ENCODE measurements around the gene FAM156B. TPM values are rescaled to one million over a fixed set of nuclear protein-coding genes. Genes with fewer than 3 reads are reported as not detected.
"Not testable (repeated sequence)": the region's sequence is repeated elsewhere in the genome, so short reads cannot be mapped to it uniquely, and the experiment has no call there.

The FAM156B gene
- 3.6 and 7.6 TPM in 2 replicates for total RNA-seq

DNA sequence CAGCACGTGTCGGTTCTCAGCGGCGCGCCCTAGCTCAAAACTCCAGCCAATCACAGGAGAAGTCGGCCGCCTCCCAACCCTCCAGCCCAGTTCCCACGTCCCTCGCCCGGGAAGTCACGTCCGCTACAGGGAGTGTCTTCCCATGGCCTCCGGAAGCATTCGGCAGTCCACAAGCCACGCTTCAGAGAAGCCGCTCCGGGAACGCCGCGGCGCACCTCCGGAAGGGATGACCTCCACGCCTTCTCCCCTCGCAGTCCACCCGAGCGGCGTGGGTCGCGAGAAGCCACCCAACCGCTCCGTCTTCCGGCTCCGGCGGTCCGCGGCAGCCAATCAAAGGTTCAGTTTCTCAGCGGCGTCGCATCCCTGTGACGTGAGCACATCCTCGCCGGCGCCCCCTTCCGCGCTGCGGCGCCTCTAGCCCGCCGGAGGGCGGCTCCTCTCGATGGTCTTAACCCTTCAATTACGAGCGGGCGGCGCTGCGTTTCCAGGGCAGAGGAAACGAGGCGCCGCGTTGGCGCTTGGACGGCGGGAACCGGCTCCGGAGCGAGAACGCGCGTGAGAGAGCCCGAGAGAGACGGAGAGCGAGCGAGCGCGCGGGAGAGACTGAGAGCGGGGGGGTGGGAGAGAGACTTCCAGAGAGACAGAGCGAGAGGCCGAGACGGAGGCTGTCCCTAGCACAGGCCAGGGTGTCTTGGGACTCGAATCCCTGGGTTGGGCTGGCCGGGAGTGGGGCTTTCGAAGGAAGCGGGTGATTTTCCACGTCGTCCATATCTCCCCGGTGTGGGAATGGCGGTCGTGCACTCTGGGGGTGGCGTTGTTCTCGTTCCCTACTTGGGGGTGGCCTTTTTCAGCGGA lies at the start of gene FAM156B:
TSS of gene FAM156B (plus strand) at position 476 of the 855 bp plus-strand sequence. CDS start 9,896 bp downstream, outside the sequence.
- DNase-seq (ENCODE audit: low read depth in 2 of 2): not testable (repeated sequence)

GRCh38 chrX:52852110-52852860 lies 44.8 kb upstream of the FAM156B start:
- no peak for DNase-seq (ENCODE audit: low read depth in 2 of 2)

DNA sequence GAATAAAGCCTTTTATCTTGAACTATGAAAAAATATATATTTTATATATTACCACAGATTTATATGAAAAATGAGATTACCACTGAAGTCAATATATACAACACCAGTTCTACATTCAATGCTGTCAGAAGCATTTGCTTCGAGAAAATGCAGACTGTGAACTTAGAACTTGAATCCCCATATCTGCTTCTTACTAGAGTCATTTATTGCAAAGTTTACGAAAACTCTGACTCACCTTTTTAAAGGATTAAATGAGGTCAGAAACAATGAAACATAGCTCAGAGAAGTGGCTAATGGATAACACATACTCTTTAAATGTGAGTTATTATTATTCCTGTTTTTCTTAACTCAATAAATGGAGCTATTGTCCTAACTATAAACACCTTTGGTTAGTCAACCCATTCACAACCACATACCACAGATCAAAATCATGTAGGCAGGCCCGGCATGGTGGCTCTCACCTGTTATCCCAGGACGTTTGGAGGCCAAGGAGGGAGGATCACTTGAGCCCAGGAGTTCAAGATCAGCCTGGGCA lies 40.1 kb upstream of the FAM156B start:
- not testable (repeated sequence) for DNase-seq (ENCODE audit: low read depth in 2 of 2)

DNA sequence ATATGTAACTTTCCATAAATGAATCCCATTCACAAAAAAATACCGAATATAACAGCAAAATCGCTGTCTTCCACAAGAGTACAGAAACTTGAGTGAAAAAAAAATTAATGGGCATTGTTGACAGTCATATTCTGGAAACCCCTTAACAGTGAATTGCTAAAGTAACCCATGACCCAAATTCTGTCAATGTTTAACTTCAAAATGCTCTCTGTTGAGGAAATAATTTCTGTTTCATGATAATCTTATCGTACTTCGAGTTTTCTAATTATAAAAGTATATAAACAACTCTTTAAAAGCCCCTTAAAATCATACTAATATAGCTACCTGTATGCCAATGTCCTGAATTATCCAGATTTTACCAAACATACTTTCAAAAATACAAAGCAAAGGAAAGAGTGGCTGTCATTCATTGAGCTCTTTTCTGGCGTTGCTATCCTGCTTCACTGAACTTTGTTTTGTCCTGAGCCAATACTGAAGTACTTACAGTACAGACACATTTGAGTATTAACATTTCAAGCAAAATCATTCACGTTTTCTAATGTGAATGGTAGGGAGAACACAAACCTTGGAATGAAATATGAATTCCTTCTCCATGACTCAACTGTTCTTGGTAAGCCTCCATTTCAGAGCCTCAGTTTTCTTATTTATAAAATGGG lies 31.7 kb upstream of the FAM156B start:
- DNase-seq (ENCODE audit: low read depth in 2 of 2): no peak

GRCh38 chrX:52867610-52868348 lies 29.4 kb upstream of the FAM156B start, which contains the start of gene XAGE3:
TSS of gene XAGE3 (minus strand) at chrX:52868083. CDS start at chrX:52867133, 950 bp downstream.
- DNase-seq (ENCODE audit: low read depth in 2 of 2): no peak

DNA sequence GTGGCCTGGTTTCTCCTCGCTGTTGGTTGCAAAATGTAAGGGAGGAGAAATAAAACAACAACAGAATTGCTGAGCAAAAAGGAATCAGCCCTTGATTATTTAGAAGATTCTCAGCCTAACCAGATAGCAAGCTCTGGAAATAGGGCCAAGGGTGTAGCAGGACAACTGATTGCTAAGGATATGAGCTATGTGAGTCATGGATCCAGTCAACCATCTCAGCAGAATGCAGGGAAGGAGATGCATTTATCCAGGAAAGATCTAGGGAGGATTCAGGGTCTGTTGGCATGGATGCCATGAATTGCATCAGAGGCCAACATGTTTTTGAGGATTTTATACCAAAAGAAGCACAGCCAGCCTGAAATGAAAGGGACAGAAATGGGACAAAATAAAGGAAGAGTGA lies 27.1 kb upstream of the FAM156B start:
- no peak for DNase-seq (ENCODE audit: low read depth in 2 of 2)

DNA sequence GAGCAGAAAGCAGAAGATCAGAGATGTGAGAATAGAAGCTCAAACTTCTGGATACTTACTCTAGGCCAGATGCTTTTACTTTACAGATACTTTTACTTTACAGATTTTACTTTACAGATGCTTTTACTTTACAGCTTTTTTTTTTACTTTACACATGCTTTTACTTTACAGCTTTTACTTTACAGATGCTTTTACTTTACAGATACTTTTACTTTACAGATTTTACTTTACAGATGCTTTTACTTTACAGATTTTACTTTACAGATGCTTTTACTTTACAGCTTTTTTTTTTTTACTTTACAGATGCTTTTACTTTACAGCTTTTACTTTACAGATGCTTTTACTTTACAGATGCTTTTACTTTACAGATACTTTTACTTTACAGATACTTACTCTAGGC lies 23.3 kb upstream of the FAM156B start:
- not testable (repeated sequence) for DNase-seq (ENCODE audit: low read depth in 2 of 2)

GRCh38 chrX:52874661-52875060 lies 22.5 kb upstream of the FAM156B start:
- no peak for DNase-seq (ENCODE audit: low read depth in 2 of 2)

DNA sequence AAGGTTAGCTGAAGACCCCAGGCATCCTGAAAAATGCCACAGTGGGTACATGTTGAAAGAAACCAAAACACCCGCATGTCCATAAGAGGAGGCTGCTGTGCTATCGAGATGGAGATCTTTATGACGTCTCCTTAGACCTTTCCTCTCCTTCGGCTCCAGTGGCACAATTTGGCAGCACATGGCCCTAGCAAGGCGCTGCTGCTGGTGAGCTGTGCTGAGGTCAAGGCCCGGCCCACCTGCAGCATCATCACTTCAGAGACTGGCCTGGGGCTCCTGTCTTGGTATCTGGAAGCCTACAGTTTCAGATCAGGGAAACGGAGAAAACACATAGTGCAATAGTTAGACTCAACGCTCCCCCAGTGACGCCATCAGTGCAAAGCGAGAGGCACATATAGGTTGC lies 21.7 kb upstream of the FAM156B start:
- DNase-seq (ENCODE audit: low read depth in 2 of 2): not testable (repeated sequence)

DNA sequence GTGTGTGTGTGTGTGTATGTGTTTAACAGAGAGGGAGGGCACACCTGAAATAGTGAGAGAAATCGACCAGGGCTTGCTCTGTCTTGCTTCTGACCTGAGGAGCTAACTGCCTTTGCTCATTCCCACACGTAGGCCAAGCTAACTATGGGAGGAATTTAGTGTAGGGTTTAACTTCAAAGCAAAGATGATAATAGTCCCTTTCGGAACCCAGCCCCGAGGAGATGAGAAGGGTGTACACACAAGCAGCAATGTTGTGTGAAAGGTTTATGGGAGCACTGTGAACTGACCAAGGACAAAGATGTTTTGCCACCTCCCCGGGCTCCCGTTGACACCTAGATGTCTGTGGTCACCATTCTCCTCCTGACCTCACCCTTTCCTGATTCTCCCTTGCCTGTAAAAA lies 20.7 kb upstream of the FAM156B start:
- not testable (repeated sequence) for DNase-seq (ENCODE audit: low read depth in 2 of 2)

DNA sequence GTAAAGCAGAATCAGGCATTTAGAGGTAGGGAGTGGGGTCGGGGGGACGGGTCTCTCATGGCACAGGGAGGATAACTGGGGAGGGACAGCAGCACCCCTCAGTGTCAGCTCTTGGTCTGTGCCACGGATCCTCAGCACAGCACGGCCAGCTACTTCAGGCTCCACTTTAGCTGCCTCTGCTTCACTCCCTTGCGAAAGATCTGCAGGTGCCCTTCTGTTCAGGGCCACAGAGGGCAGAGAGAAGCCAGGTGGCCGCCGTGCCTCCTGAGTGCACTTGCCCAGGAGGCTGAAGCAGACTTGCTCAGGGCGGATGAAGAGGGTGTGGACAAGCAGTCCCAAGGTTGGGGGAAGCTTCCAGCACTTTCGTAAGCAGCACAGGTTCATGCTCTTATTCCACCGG lies 9.7 kb upstream of the FAM156B start:
- DNase-seq (ENCODE audit: low read depth in 2 of 2): not testable (repeated sequence)

DNA sequence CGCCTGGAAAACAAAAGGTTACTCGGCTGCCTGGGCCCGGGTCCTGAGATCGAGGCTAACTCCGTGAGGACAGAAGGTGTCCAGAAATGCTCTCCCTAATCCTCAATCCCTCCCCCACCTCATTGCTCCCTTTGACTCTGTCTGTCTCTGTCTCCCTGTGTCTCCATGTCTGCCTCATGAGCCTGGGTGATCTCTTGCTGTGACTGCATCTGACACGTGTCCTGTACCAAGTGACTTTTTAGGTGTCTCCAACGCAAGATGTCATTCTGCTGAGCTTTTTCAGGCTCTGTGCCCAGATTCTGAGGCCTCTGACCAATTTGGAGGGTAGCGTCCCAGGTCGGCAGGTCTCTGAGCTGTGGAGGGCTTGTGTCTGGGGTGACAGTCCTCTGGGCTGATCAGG lies 9.0 kb upstream of the FAM156B start:
- not testable (repeated sequence) for DNase-seq (ENCODE audit: low read depth in 2 of 2)

DNA sequence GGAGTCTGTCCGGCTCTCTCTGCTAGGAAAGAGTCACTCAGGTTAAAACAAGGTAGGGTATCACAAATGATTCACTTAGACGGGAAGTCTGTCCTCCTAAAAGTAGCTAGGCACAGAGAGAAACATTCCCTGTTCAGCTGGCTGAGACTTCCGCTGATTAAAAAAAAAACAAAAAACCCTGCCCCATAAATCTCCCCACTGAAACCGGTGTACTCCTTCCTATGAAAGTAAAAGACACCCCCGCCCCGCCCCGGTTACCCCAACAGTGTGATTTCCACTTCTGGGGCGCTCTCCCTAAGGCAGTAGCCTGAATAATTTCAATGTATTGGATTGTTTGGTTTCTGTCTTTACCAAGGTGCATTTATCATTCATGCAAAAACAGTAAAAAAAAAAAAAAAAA lies 692 bp upstream of the FAM156B start:
- DNase-seq (ENCODE audit: low read depth in 2 of 2): not testable (repeated sequence)

- DNase-seq (ENCODE audit: low read depth in 2 of 2): not testable (repeated sequence)
These were observed 8.4 kb downstream of the FAM156B start for GRCh38 chrX:52905531-52905930.

GRCh38 chrX:52906072-52906471 lies 8.9 kb downstream of the FAM156B start:
- DNase-seq (ENCODE audit: low read depth in 2 of 2): not testable (repeated sequence)

DNA sequence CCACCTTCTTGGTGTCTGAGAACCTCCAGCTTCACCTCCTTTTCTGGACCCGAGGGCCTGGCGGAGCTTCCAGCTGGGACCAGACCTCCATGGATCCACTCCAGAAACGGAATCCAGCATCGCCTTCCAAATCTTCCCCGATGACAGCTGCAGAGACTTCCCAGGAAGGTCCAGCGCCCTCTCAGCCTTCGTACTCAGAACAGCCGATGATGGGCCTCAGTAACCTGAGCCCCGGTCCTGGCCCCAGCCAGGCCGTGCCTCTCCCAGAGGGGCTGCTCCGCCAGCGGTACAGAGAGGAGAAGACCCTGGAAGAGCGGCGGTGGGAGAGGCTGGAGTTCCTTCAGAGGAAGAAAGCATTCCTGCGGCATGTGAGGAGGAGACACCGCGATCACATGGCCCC lies 10.0 kb downstream of the FAM156B start:
- not testable (repeated sequence) for DNase-seq (ENCODE audit: low read depth in 2 of 2)

DNA sequence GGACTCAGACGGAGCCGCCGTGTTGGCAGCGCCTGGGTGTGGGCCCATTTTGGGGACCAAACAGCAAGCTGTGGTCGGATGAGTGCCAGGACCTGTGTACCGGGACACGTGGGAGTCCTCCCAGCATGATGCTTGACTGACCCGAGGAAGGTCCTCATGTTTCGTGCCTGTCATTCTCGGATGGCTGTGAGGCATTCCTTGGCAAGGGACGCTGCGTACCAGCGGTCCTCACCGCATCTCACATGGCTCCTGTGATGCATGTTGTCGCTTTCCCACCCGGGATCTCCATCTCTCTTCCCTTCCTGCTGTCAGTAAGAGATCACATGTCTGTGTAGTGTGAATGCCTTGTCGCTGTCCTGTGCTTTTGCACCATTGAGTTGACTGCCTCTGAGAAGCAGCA lies 10.8 kb downstream of the FAM156B start:
- DNase-seq (ENCODE audit: low read depth in 2 of 2): not testable (repeated sequence)

GRCh38 chrX:52909313-52909969 lies 12.3 kb downstream of the FAM156B start:
- DNase-seq (ENCODE audit: low read depth in 2 of 2): not testable (repeated sequence)

DNA sequence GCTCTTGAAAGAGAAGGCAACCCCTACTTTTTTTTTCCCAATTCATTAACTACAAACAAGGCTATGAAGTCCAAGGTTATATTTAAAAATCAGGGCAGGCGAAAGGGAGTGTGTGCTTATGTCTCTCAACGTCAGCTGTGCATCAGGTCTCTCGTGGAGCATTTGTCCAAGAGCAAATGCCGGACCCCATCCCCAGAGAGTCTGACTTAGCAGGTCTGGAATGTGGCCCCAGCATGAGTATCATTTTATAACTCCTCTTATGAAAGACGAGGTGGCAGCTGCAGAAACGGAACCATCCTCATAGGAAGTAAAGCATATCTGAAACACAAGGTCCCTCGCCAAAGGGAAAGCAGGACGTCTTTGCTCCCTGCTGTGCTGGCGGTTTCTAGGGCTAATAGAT lies 16.6 kb downstream of the FAM156B start:
- not testable (repeated sequence) for DNase-seq (ENCODE audit: low read depth in 2 of 2)

- not testable (repeated sequence) for DNase-seq (ENCODE audit: low read depth in 2 of 2)
These were observed 17.6 kb downstream of the FAM156B start for GRCh38 chrX:52914704-52915103.

Measured in dermis microvascular lymphatic vessel endothelial cell (primary cell).